Right kidney (tissue), 1 donor: ENCODE data around the gene NOS1AP.
"Not testable (repeated sequence)": the region's sequence is repeated elsewhere in the genome, so short reads cannot be mapped to it uniquely, and the experiment has no call there.

Experiments used
- DNase-seq: peaks from one replicate; pipeline ENCODE4 v3.0.0-alpha.2; 2016

NOS1AP gene

DNA sequence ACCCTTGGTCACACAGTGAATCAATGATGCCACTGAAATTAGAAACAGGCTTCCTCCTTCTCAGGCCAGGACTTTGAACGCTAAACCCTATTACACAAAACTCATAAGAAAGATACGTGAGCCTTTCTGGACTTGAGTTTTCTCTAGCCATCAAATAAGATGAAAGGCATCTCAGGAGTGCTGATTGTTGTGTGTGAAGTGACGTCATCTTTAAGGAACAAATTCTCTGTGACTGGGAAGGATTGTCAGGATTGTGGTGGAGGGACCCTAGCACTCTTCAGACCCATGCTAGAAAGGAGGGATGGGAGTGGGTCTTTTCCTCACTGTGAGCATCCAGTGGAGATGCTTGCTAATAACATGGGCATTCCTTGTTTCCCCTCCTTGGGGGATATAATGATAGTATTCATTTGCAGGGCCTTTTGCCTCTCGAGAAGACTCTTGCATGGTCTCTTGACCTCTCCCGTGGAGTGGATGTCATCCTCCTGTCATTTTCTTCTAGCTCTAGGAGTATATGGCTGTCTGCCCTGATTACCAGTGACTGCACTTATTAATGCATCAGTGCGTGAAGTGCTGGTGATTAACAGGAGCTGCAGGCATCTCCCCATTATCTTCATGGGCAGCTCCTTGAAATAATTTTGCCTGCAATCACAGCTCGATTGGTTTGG is 267.3 kb downstream of the NOS1AP start:
- DNase-seq = no peak

DNA sequence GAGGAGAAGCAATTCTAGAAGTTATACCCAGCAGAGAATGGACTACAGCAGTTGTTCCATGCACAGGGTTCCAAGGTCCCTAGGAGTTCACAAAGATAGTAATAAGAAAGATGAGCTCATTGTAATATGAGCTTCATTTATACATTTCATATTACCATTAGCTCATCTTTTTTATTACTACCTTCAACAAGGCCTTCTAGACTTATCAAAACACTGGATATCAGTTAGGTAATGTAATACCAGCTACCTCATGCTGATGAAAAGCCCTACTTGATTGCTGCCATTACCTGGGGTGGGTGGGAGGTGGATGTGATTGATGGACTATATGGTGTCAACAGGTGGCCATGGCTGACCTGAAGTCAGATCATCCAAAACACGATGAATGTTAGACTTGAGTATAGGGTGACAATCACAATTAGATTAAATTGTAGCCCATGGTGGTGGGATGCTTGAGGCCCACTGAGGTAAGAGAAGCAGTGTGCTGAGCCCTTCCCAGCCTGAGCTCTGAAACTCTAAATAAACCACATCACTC is 273.0 kb downstream of the NOS1AP start:
- no peak for DNase-seq

DNA sequence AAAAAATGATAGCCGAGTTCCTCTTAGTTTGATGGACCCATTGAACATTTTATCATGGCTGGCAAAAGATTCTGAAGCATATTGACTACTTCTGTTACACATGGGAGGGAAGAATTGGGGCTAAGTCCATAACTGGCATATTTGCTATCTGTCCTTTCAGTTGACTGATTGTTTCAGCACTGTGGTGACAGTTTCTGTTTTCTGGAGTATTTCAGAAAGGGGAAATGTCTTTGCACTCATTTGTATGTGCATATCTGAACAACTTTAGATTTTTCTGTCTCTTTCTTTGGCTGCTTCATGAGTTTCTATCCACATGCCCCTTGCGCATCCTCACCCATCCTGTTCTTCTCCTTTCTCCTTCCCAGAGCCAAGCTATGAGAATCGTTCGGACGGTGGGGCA is 274.0 kb downstream of the NOS1AP start:
- DNase-seq = no peak

DNA sequence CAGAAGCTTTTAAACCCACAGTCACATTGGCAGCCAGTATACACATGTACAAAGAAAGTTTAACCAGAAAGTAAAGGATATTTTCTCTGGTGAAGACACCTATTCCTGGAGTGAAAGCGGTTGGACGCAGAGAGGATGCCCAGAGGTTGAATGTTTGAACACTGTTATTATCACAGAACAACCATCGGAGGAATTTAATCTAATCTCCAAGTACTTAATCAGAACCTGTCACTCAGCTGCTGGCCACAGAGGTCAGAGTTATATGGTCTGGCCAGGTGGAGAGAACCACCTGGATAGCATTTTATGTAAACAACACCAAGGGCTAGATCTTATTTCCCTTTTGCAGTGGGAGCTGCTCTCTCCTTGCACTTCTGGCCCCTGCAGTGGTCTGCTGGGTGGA is 277.8 kb downstream of the NOS1AP start:
- DNase-seq = no peak

DNA sequence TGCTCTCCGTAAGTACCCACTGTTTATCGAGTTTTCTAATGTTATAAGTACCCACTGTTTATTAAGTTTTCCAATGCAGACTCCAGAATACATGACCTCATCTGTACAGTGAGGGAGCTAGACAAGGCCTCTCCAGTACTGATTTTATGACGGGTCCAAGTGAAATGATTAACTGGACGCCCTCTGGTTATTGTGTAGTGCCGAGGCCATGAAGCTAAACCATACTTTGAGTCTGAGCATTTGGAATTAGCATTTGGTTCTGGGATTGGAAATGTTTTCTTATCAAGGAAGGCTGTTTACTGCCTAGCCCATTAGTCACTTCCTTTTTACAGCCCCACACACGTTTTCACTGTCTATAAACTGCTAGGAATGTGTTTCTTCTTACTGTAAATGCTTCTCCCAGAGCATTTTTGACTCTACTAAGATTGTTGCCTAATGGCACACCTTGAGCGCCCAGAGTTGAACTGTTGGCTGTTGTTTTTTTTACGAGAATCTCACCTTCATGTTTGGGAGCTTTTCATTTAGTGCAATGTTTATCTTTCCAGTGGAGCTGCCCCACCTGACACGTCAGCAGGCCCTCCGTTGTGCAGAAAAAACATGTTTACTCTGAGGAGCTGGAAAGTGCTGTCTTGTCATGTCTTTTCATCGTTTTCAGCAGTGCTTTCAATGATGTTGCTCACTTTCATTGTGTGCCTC is 280.3 kb downstream of the NOS1AP start:
- peak; percentile 39 for DNase-seq

DNA sequence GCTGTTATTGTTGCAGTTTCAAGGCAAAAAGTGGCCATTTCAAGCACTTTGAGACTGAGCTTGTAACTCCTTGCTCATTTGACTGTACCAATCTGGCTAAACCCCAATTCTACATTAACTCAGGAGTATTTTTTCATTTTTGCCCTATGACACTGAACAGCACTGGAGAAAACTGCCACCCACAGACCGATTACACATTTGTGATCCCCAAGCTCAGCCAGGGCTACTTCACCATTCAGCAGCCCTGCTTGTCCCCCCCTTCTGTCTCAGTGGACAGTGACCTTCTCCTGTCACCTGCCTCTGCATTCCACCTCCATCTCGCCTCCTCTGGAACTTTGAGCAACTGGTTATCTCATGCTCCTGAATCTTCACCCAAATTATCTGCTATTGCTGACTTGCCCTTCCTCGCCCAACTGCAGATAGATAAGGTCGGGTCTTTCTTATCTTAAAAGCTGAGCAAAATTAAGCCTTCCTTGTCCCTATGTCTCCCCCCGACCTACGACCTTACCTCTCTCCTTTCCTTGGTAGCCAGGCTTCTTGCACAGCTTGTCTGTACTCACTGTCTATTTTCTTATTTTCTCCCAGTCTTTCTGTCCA is 281.9 kb downstream of the NOS1AP start:
- no peak for DNase-seq

DNA sequence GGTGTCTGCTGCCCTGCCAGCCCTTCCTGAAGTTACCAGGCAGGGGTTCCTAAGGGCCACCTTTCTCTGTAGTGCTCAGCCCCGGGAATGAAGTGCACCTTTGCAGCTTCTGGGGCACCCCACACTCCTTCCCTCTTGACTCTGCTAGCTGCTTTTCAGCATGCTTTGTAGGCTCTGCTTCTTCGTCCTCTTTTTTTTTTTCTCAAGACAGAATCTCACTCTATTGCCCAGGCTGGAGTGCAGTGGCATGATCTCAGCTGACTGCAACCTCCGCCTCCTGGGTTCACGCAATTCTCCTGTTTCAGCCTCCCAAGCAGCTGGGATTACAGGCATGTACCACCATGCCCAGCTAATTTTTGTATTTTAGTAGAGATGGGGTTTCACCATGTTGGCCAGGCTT is 282.4 kb downstream of the NOS1AP start:
- not testable (repeated sequence) for DNase-seq

DNA sequence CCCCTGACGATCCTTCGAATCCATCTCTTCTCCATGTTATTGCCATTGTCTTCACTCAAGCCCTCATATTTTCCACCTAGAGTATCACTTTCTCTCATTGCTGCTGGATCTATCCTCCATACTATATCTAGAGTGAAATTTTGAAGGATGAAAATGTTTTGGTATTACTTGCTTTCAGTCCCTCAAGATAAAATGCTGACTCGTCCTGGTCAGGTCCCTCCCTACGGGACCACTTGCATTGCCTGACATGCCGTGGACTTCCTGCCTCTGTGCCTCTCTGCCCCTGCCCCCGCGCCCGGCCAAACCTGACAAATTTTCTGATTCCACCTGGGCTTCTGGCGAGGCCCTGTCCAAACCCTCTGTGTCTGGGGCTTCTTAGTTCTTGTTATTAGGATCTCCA is 283.6 kb downstream of the NOS1AP start:
- DNase-seq = no peak

DNA sequence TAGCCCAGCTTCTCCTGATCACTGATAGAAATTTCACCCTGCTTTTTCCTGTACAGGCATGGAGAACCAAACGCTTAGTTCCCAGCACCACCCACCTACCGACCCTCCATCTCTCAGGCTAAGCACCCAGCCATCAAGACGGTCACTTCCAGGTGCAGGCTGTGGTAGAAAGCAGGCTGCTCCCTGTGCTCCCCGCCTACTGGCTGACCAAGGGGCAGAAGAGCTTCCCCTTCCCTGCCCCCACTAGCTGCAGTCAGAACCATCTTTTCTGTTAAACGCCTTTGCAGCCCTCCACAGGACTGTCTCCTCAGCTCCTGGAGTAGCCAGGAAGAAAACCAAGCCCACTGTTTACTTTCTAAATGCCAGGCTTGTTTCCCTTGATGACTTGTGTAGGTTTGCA is 284.2 kb downstream of the NOS1AP start:
- no peak for DNase-seq

DNA sequence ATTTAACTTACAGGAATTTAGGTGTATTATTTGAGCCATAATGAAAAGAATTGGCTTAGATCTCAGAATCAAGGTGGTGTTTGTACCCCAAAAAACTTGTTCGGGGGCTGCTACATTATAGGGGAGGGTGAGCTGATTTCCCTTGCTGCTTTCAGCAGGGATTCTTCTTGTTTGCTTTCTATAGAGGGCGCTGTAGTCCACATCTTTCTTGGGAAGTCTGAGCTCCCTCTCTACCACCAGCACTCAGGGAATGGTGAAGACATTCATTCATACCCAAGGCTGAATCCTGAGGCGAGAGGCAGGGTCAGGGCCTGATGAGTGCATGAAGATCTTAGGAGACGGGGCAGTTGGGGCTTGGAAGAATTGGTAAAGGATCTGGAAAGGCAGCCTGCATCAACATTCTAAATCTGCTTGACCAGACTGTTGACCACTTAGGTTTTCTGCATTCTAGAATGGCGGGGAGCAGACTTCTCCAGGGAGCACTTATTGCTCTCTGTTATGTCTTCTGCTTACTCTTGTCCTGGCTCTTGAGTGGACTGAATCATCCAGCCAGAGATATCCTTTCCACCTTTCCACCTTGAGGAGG is 288.3 kb downstream of the NOS1AP start:
- DNase-seq = no peak

DNA sequence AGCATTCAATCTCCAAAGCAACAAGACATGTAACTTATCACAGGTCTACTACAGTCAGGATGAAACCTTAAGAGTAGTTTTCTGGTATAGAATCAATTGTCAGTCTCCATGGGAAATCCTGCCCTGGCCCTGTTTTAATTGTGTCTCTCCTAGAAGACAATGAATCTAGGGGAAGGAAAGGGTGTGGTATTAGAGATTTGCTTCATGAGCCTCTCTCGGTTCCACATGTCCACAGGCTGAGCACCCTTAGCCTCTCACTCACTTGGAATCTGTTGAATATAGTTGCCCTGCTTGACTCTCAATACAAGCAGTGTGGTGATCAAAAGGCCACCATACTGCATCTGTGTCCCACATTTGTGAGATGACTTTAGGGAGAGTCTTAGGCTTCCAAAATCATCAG is 289.4 kb downstream of the NOS1AP start:
- no peak for DNase-seq

DNA sequence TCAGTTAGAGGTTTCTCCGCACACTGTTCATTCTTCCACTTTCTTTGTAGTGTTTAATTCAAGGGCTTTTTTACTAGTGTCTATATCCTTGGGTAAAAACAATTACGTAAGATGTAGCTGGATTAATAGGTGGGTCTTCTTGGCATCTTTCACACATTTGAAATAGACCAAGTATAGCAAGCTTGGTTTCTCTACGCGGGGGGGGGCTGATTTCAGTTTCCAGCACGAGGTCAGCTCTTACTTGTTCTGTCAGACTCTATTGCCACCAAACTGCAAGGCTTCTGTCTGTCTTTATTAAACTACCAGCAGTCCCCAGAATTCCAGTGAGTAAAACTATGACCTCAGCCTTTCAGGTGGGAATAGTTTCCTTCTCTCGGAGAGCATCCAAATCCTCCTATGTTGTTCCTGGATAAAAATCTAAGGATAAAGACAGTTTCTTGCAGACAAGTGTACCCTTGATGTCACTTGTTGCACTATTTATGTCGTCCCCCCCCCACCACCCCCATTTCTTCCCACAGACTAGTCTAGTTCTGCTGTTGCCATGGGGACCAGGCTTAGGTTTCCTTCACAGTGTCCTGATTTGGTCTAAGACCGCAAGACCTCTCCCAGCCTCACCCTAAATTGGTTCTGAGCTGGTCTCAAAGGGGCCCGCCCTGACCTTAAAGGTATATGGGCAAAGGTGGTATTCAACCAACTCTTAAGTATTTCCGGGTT is 290.2 kb downstream of the NOS1AP start:
- DNase-seq = no peak

DNA sequence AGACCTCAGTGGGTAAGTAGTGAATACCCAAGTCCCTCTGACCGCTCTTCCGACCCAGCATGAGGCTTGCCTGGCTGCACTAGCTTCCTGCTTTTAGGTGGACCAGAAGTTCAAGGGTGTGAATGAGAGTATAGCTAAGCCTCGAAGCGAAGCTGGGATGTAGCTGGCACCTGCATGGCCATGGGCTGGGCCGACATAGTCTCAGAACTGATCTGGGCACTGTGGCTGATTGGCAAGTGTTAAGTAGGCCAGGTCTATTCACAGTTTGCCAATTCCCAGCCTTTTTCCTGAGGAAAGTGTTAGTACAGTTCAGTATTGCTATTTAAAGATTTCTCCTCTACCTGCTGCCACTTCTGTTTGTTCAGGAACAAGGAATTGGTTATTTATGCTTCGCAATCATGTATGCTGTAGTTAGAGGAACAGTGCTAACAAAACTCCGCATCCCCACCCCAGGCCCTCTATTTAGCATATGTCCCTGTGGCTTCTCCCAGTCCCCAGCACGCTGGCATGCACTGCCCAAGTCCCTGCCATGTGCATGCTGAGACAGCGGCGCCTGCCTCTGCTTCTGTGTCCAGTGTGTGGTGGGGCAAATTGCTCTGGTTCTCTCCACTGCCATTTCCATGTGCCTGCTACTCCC is 290.9 kb downstream of the NOS1AP start:
- no peak for DNase-seq

DNA sequence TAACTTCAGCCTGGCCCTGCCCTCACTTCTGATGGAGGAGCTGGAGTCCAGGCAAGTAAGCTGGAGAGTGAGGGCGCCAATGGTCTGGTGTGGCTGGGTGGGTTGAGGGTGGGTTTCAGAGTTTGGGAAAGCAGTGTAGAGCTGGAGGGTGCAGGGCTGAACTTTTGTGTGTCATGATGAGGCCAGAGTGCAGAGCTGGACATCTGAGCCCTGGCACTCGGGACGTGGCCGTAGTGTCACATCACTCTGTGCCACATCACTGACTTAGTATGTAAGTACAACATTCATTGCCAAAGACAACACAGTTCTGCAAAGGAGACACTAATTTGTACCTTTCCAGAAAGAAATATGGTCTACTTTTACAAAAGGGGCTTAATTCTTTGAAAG is 291.4 kb downstream of the NOS1AP start:
- DNase-seq = no peak

DNA sequence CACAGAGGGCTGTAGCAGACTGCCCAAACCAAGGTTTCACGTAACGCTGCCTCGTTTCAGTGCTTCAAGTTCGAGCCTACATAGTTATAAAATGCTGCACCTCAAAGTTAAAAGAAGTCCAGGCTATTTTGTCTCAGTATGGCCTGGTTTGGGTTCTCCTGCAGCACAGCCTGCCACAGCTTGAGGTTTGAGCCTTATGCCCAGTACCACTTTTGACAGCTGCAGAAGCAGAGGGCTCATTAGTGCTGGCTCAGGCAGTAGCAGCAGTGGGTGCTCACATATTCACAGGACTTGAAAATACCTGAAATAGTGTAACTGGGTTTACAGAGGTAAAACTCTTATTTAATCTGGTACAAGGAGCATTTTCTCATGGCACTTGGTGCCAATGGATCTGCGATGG is 291.9 kb downstream of the NOS1AP start:
- no peak for DNase-seq

DNA sequence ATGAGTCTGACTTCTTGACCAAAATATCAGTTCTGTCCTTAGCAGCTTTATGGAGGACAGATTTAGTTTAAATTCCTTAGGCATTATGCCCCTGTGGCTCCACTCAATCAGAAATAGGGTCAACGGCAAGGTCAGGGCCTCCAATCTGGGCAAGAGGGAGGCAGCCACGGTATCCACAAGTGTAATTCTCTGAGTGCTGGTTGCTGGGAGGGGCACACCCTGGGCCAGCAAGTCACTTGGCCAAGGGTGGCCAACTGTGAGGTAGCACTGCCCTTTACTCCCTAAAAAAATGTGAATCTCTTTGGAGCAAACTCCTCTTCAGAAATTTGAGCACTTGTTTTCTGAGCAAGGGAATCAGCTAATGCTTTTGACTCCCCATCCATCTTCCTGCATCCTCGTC is 294.3 kb downstream of the NOS1AP start:
- no peak for DNase-seq

DNA sequence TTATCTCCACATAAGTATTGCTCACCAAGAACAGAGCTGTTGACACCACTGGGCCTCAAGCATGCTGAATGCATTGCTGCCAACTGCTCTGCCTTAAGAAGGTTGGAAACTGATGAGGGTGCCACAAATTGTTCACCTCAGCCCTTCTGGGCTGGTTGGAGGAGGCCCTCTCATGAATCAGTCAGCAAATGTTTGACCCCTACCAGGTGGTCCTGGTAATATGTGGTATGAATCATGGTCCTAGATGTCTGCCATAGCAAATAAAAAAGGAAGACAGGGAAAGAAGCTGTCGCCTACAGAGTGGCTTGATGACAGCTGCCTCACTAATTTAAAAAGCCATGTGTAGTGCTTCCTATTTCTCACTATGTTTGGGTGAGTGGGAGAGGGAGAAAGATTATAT is 295.0 kb downstream of the NOS1AP start:
- DNase-seq = no peak

DNA sequence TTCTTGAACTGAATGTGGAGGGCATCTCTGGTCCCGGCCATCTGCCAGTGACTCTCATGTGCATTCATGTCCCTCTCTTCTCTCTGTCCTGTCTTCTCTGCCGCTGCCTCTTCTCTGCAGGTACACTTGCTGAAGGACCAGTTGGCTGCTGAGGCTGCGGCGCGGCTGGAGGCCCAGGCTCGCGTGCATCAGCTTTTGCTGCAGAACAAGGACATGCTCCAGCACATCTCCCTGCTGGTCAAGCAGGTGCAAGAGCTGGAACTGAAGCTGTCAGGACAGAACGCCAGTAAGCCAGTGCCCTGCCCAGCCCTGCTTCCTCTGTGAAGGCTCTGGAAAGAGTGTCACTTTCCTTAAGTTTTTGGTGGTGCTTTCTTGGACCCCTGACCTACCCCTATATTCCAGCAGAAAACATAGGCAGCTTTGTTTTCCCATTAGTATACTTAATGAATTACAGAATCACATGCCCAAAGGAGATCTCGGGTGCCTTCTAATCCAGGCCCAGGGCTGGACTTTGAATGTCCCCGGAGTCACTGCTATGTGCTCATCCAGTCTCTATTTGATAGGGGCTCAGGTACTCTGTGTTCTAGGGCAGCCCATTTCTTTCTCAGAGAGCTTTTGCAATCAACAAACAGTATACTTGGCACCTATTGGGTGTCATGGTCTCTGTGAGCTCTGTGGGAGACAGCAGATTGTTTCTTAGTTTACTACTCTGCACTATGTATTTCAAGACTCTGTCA is 296.0 kb downstream of the NOS1AP start:
- DNase-seq = no peak

DNA sequence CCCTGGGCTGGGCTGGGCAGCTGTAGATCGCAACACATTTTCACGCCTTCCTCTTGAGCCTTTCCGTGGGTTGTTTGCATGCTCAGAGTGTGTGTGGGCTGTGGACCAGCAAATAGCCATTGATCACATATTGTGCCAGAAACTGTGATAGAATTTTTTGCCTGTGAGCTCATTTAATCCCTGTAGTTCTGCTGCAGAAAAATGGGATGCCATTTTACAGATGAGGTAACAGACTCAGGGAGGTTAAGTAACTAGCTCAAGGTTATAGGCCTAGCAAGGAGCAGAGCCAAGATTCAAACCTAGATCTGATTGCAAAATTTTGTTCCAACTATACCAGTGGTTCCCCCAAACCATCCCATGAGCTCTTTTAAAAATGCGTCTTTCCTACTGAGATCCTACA is 296.7 kb downstream of the NOS1AP start:
- DNase-seq = no peak

DNA sequence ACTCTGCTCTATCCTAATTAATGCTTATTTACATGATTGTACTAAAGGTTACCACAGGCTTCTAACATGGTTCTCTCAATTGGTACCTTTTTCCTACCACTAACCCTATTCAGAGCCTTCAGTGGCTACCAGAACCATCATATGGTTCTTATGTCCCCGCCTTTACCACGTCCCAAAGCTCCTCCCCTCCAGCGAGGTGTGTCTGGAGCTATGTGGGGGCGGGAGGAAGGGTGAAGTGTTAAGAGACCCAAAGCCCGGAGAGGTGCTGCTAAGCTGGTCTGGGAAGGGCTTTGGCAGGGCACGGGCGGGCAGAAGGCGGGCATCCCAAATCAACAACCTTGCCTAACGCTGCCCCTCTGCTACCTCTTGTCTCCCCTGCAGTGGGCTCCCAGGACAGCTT is 297.2 kb downstream of the NOS1AP start:
- no peak for DNase-seq

DNA sequence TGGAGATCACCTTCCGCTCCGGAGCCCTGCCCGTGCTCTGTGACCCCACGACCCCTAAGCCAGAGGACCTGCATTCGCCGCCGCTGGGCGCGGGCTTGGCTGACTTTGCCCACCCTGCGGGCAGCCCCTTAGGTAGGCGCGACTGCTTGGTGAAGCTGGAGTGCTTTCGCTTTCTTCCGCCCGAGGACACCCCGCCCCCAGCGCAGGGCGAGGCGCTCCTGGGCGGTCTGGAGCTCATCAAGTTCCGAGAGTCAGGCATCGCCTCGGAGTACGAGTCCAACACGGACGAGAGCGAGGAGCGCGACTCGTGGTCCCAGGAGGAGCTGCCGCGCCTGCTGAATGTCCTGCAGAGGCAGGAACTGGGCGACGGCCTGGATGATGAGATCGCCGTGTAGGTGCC is 297.6 kb downstream of the NOS1AP start:
- DNase-seq = no peak

DNA sequence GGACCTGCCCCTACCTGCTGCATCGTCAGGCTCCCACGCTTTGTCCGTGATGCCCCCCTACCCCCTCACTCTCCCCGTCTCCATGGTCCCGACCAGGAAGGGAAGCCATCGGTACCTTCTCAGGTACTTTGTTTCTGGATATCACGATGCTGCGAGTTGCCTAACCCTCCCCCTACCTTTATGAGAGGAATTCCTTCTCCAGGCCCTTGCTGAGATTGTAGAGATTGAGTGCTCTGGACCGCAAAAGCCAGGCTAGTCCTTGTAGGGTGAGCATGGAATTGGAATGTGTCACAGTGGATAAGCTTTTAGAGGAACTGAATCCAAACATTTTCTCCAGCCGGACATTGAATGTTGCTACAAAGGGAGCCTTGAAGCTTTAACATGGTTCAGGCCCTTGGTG is 298.3 kb downstream of the NOS1AP start:
- DNase-seq = no peak
